Activated T-helper 1 cell treated with anti-CD3 and anti-CD28 coated beads, Interleukin-12 subunit alpha, Interleukin-12 subunit beta, Interleukin-2, Interleukin-4 antibody, amounts not matched to agents 30 ng/mL and 10 ng/mL and 1 ng/mL, durations not matched to agents 14 hours and 24 hours and 36 hours (primary cell): ENCODE measurements around the gene ZNF69. TPM values are rescaled to one million over a fixed set of nuclear protein-coding genes. Genes with fewer than 3 reads are reported as not detected.
"Not testable (repeated sequence)": the region's sequence is repeated elsewhere in the genome, so short reads cannot be mapped to it uniquely, and the experiment has no call there.

Source experiments
- DNase-seq: peaks from one replicate; pipeline ENCODE4 v3.0.0; 2021; ENCODE audit warnings: low spot score
- H3K27ac Mint-ChIP-seq: one replicate; pipeline ENCODE4 v1.8.0; 2021; ENCODE audit warnings: mild to moderate bottlenecking, mixed read lengths
- H3K27me3 Mint-ChIP-seq: one replicate; pipeline ENCODE4 v1.8.0; 2022; ENCODE audit warnings: mild to moderate bottlenecking, moderate library complexity, mixed read lengths; ENCODE audit not compliant: insufficient read depth
- H3K36me3 Mint-ChIP-seq: one replicate; pipeline ENCODE4 v1.8.0; 2021; ENCODE audit warnings: low read depth, mixed read lengths
- H3K4me1 Mint-ChIP-seq: one replicate; pipeline ENCODE4 v1.8.0; 2021; ENCODE audit warnings: low read depth, mixed read lengths
- H3K4me3 Mint-ChIP-seq: one replicate; pipeline ENCODE4 v1.8.0; 2021; ENCODE audit warnings: mild to moderate bottlenecking, moderate library complexity, mixed read lengths
- H3K9me3 Mint-ChIP-seq: one replicate; pipeline ENCODE4 v1.8.0; 2021; ENCODE audit warnings: mixed read lengths
- intact Hi-C: fragments of 100-400 bp; cut with micrococcal nuclease; formaldehyde crosslinking; loops from one replicate; pipeline ENCODE4 v1.15.1; 2024
- total RNA-seq: library from RNA; stranded (reverse); gene quantifications from 2 replicates; pipeline ENCODE4 v1.2.3, GENCODE V29; 2022

ZNF69 gene
- total RNA-seq, 1 donor from 2014 or later = 0.16 TPM

DNA sequence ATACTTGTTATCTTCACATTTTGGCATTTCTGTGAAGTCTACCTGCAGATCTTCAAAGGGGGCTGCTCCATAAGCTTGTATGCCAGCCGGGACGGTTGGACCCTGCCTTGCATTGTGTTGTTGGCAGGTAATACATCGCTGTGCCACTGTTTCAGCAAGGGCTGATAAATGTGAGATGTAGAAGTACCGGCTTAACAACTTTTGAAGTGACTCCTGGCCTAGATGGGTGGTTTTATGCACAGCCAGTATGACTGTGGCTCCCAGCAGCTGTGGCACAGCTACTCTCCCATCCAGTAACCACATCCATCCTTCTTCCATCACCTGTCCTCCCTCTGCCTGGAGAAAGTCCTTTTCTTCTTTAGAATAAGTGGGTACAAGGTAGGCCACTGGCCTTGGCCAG is 57.1 kb downstream of the ZNF69 start:
- intact Hi-C loops = no loop called here
- H3K9me3 Mint-ChIP-seq = peaks cover 91% of the 10 kb centered on the region

DNA sequence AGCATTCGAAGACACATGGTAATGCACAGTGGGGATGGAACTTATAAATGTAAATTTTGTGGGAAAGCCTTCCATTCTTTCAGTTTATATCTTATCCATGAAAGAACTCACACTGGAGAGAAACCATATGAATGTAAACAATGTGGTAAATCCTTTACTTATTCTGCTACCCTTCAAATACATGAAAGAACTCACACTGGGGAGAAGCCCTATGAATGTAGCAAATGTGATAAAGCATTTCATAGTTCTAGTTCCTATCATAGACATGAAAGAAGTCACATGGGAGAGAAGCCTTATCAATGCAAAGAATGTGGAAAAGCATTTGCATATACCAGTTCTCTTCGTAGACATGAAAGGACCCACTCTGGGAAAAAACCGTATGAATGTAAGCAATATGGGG is 61.1 kb downstream of the ZNF69 start:
- Mint-ChIP-seq H3K27ac (no peak overlapping the region), H3K4me3 (no peak overlapping the region), H3K27me3 (no peaks in the 10 kb centered on the region), H3K9me3 (peaks cover 88% of the 10 kb centered on the region), H3K36me3 (peaks cover 78% of the 10 kb centered on the region), H3K4me1 (no peaks in the 10 kb centered on the region)
- intact Hi-C loops = no loop called here
- DNase-seq = no peak

More for the DNA sequence above, 57.1 kb downstream of the ZNF69 start:
- Mint-ChIP-seq H3K36me3 (peaks cover 84% of the 10 kb centered on the region), H3K27ac (no peak overlapping the region), H3K4me1 (no peaks in the 10 kb centered on the region), H3K27me3 (no peaks in the 10 kb centered on the region), H3K4me3 (no peak overlapping the region)
- no peak for DNase-seq

DNA sequence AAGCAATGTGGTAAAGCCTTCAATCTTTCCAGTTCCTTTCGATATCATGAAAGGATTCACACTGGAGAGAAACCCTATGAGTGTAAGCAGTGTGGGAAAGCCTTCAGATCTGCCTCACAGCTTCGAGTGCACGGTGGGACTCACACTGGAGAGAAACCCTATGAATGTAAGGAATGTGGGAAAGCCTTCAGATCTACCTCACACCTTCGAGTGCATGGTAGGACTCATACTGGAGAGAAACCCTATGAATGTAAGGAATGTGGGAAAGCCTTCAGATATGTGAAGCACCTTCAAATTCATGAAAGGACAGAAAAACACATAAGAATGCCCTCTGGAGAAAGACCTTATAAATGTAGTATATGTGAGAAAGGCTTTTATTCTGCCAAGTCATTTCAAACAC is 61.6 kb downstream of the ZNF69 start:
- H3K27ac Mint-ChIP-seq = no peak overlapping the region
- peaks cover 87% of the 10 kb centered on the region for H3K9me3 Mint-ChIP-seq
- no peaks in the 10 kb centered on the region for H3K27me3 Mint-ChIP-seq
- H3K36me3 Mint-ChIP-seq = peaks cover 72% of the 10 kb centered on the region
- H3K4me3 Mint-ChIP-seq = no peak overlapping the region
- no peak for DNase-seq
- intact Hi-C loops = no loop called here
- no peaks in the 10 kb centered on the region for H3K4me1 Mint-ChIP-seq

DNA sequence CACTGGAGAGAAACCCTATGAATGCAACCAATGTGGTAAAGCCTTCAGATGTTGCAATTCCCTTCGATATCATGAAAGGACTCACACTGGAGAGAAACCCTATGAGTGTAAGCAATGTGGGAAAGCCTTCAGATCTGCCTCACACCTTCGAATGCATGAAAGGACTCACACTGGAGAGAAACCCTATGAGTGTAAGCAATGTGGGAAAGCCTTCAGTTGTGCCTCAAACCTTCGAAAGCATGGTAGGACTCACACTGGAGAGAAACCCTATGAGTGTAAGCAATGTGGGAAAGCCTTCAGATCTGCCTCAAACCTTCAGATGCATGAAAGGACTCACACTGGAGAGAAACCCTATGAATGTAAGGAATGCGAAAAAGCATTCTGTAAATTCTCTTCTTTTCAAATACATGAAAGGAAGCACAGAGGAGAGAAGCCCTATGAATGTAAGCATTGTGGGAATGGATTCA is 62.1 kb downstream of the ZNF69 start:
- peaks cover 68% of the 10 kb centered on the region for H3K36me3 Mint-ChIP-seq
- H3K4me1 Mint-ChIP-seq, DNase-seq, intact Hi-C loops, H3K27ac Mint-ChIP-seq, H3K27me3 Mint-ChIP-seq, H3K4me3 Mint-ChIP-seq: not testable (repeated sequence)
- H3K9me3 Mint-ChIP-seq = peaks cover 83% of the 10 kb centered on the region

DNA sequence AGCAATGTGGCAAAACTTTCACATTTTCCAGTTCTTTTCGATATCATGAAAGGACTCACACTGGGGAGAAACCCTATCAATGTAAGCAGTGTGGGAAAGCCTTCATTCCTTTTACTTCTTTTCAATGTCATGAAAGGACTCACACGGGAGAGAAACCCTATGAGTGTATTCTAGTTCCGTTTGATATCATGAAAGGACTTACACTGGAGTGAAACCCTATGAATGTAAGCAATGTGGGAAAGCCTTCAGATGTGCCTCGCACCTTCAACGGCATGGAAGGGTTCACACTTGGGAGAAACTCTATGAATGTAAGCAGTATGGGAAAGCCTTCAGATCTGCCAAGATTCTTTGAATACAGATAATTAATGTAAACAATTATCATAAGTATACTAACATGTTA is 62.7 kb downstream of the ZNF69 start:
- no peaks in the 10 kb centered on the region for H3K27me3 Mint-ChIP-seq
- H3K4me3 Mint-ChIP-seq = no peak overlapping the region
- H3K9me3 Mint-ChIP-seq = peaks cover 79% of the 10 kb centered on the region
- intact Hi-C loops = no loop called here
- H3K4me1 Mint-ChIP-seq = no peaks in the 10 kb centered on the region
- DNase-seq = no peak
- no peak overlapping the region for H3K27ac Mint-ChIP-seq
- peaks cover 64% of the 10 kb centered on the region for H3K36me3 Mint-ChIP-seq

Other genes with a start within 250 kb of the ZNF69 start
- gene ZNF823, start 148.8 kb upstream of the ZNF69 start, total RNA-seq = 2.5 and 2.8 TPM in 2 replicates
- 2.8 and 4.4 TPM in 2 replicates for gene ZNF441, start 120.8 kb upstream of the ZNF69 start, total RNA-seq
- gene ZNF491, start 89.3 kb upstream of the ZNF69 start, total RNA-seq = 0.54 and 0.56 TPM in 2 replicates
- 6.7 and 9.2 TPM in 2 replicates for gene ZNF440, start 73.5 kb upstream of the ZNF69 start, total RNA-seq
- 3.3 and 3.6 TPM in 2 replicates for gene ZNF439, start 39.1 kb upstream of the ZNF69 start, total RNA-seq
- gene ZNF700, start 37.3 kb downstream of the ZNF69 start, total RNA-seq = 11.9 and 12.2 TPM in 2 replicates
- 0.49 and 1.1 TPM in 2 replicates for gene ZNF763, start 77.3 kb downstream of the ZNF69 start, total RNA-seq
- 0.39 TPM in 1 of 2 replicates, not detected in the other for gene ZNF433, start 147.9 kb downstream of the ZNF69 start, total RNA-seq
- 0.13 and 0.39 TPM in 2 replicates for gene ZNF878, start 165.2 kb downstream of the ZNF69 start, total RNA-seq
- gene ZNF844, start 176.9 kb downstream of the ZNF69 start, total RNA-seq = 0.73 and 0.86 TPM in 2 replicates